Endothelial cell of umbilical vein (primary cell): ENCODE data around the gene SLTM. TPM values are rescaled to one million over a fixed set of nuclear protein-coding genes. Genes with fewer than 3 reads are reported as not detected.
A peak's percentile ranks its signal among the peaks of the same experiment; 100 is the strongest.

Source experiments
- BruUV-seq: library from RNA; stranded (reverse); fragments of 400-500 nt; replicated peaks from 2 replicates; lab custom pipeline; 2021; lab: Mats Ljungman, UMichigan
- CTCF ChIA-PET: fragments of 300-600, 350-600 bp; sonication (Branson Sonifier 250); formaldehyde crosslinking; loops from one replicate; lab custom pipeline; 2021; ENCODE audit warnings: antibody characterized with exemption, inconsistent platforms; lab: Charles Lee
- POLR2A ChIA-PET: fragments of 300-600, 350-600 bp; sonication (Branson Sonifier 250); formaldehyde crosslinking; loops from one replicate; lab custom pipeline; 2021; ENCODE audit warnings: antibody characterized with exemption, inconsistent platforms; lab: Charles Lee
- DNase-seq: peaks from one replicate; pipeline ENCODE4 v3.0.0-alpha.2; 2011; ENCODE audit warnings: low read depth, low spot score
- FAIRE-seq: peaks from 2 replicates; lab custom pipeline; 2011; peaks lifted over from hg19 to GRCh38; lab: Jason Lieb, UNC
- H2AFZ ChIP-seq: 2 replicates; pipeline ENCODE4 v1.6.0; 2012; ENCODE audit warnings: low read depth, low read length, control low read depth, inconsistent platforms
- H3K27ac ChIP-seq: 2 replicates; pipeline ENCODE4 v1.5.1; 2011; ENCODE audit warnings: low read depth, mild to moderate bottlenecking, control low read depth, low read length, moderate library complexity; ENCODE audit not compliant: insufficient read depth
- H3K27me3 ChIP-seq, 2 experiments: 2 replicates each; pipeline versions ENCODE4 v1.6.0 to v1.6.1; 2011; ENCODE audit warnings: low read length in 2 of 2, mixed read lengths in 1 of 2; ENCODE audit not compliant: control insufficient read depth in 2 of 2, insufficient read depth in 2 of 2
- H3K36me3 ChIP-seq, 2 experiments: 2 replicates in 1 of 2; 3 replicates in 1 of 2; pipeline ENCODE4 v1.5.1; 2011; ENCODE audit warnings: low read length in 2 of 2, mild to moderate bottlenecking in 1 of 2, moderate library complexity in 1 of 2; ENCODE audit not compliant: control insufficient read depth in 2 of 2, insufficient read depth in 2 of 2; ENCODE audit errors: extremely low read depth in 1 of 2
- H3K4me1 ChIP-seq: 3 replicates; pipeline ENCODE4 v1.5.1; 2011; ENCODE audit warnings: mild to moderate bottlenecking, low read length; ENCODE audit not compliant: control insufficient read depth, insufficient read depth; ENCODE audit errors: extremely low read depth
- H3K4me2 ChIP-seq: 2 replicates; pipeline ENCODE4 v1.6.1; 2011; ENCODE audit warnings: low read length, control low read depth, mixed read lengths; ENCODE audit not compliant: insufficient read depth
- H3K4me3 ChIP-seq, 3 experiments: fragments of 200-600 bp in 1 of 3; sonication (generic), shearing (Covaris generic) in 1 of 3; replicated peaks in 1 of 3; 2 replicates each; pipeline ENCODE4 v1.5.1; 2011 to 2016; ENCODE audit warnings: control low read depth in 3 of 3, low read length in 3 of 3, mild to moderate bottlenecking in 2 of 3, inconsistent platforms in 1 of 3, low read depth in 1 of 3, moderate library complexity in 1 of 3; ENCODE audit not compliant: insufficient read depth in 1 of 3
- H3K79me2 ChIP-seq: 2 replicates; pipeline ENCODE4 v1.6.0; 2012; ENCODE audit warnings: low read length, inconsistent platforms; ENCODE audit not compliant: control insufficient read depth, insufficient read depth
- H3K9ac ChIP-seq: replicated peaks from 2 replicates; pipeline ENCODE3; 2011; ENCODE audit warnings: low read length, control low read depth; ENCODE audit not compliant: insufficient read depth; ENCODE audit errors: extremely low read depth
- H3K9me1 ChIP-seq: replicated peaks from 3 replicates; pipeline ENCODE4 v1.6.0; 2011; ENCODE audit warnings: mild to moderate bottlenecking, low read length; ENCODE audit not compliant: control insufficient read depth, insufficient read depth; ENCODE audit errors: extremely low read depth
- H3K9me3 ChIP-seq: replicated peaks from 2 replicates; pipeline ENCODE4 v1.5.1; 2012; ENCODE audit warnings: low read length, inconsistent platforms; ENCODE audit not compliant: control insufficient read depth, insufficient read depth
- H4K20me1 ChIP-seq: replicated peaks from 2 replicates; pipeline ENCODE3; 2011; ENCODE audit warnings: mild to moderate bottlenecking, low read length; ENCODE audit not compliant: control insufficient read depth, insufficient read depth; ENCODE audit errors: extremely low read depth
- EZH2 ChIP-seq: IDR thresholded peaks from 2 replicates; pipeline ENCODE4 v1.6.1; 2012; ENCODE audit warnings: borderline replicate concordance, low read depth, mild to moderate bottlenecking, moderate library complexity, low read length, inconsistent platforms; ENCODE audit not compliant: severe bottlenecking
- FOS ChIP-seq: IDR thresholded peaks from 2 replicates; pipeline ENCODE4 v1.6.1; 2011; ENCODE audit warnings: mild to moderate bottlenecking, low read length, moderate library complexity, borderline replicate concordance; ENCODE audit not compliant: insufficient read depth
- GATA2 ChIP-seq: IDR thresholded peaks from 2 replicates; pipeline ENCODE4 v1.7.0; 2011; ENCODE audit warnings: low read depth, mild to moderate bottlenecking, moderate library complexity, mixed read lengths, low read length; ENCODE audit not compliant: insufficient read length, insufficient read depth
- JUN ChIP-seq: IDR thresholded peaks from 2 replicates; pipeline ENCODE4 v1.6.1; 2011; ENCODE audit warnings: borderline replicate concordance, low read depth; ENCODE audit not compliant: insufficient read length, insufficient read depth
- MYC ChIP-seq: IDR thresholded peaks from one replicate; pipeline ENCODE4 v1.6.1; 2011; ENCODE audit warnings: mild to moderate bottlenecking, low read depth, low read length
- POLR2A ChIP-seq: IDR thresholded peaks from 2 replicates; pipeline ENCODE4 v1.6.1; 2012; ENCODE audit warnings: low read depth, mild to moderate bottlenecking, control low read depth, low read length
- POLR2AphosphoS5 ChIP-seq: IDR thresholded peaks from 2 replicates; pipeline ENCODE4 v1.6.1; 2012; ENCODE audit warnings: low read depth, mild to moderate bottlenecking, control low read depth, low read length, moderate library complexity; ENCODE audit not compliant: insufficient read depth
- dilution Hi-C: fragments of 300-500 bp; cut with MboI; formaldehyde crosslinking; loops from one replicate; pipeline ENCODE4 v1.15.0; 2019; ENCODE audit warnings: low sequenced_read_pairs; ENCODE audit not compliant: extremely low pct_ligation_motif_present
- intact Hi-C: fragments of 100-400 bp; cut with micrococcal nuclease; formaldehyde crosslinking; loops from one replicate; pipeline ENCODE4 v1.10.0; 2022
- polyA plus RNA-seq, 4 experiments: library from polyadenylated mRNA; depleted of rRNA in 3 of 4; stranded (reverse) in 3 of 4; unstranded in 1 of 4; fragments of >200 nt; gene quantifications; 2 replicates each; pipeline versions ENCODE4 v1.2.1 to v1.2.3, GENCODE V29; 2011 to 2012; ENCODE audit warnings: missing spikeins in 1 of 4
- total RNA-seq: library from RNA; stranded (reverse); gene quantifications from 2 replicates; pipeline ENCODE4 v1.2.3, GENCODE V29; 2021
- TF ChIP-seq, protein P1 (sequence below), 2 donors: IDR thresholded peaks; 1 replicate in 1 of 2; 2 replicates in 1 of 2; pipeline ENCODE4 v1.5.1; 2011; ENCODE audit warnings: low read length in 2 of 2, mild to moderate bottlenecking in 2 of 2, moderate library complexity in 2 of 2, control low read depth in 1 of 2, inconsistent platforms in 1 of 2, low read depth in 1 of 2; ENCODE audit not compliant: insufficient read depth in 1 of 2; ENCODE audit errors: extremely low read depth in 1 of 2
- TF ChIP-seq, protein P2 (sequence below): IDR thresholded peaks from 2 replicates; pipeline ENCODE4 v1.6.1; 2011; ENCODE audit not compliant: insufficient read depth, insufficient read length

Gene SLTM
- total and polyA plus RNA-seq, 2 donors (not counting 3 experiments of a cell fraction or from before 2014, with no cell fraction given), result 28.1 to 93.0 TPM

DNA sequence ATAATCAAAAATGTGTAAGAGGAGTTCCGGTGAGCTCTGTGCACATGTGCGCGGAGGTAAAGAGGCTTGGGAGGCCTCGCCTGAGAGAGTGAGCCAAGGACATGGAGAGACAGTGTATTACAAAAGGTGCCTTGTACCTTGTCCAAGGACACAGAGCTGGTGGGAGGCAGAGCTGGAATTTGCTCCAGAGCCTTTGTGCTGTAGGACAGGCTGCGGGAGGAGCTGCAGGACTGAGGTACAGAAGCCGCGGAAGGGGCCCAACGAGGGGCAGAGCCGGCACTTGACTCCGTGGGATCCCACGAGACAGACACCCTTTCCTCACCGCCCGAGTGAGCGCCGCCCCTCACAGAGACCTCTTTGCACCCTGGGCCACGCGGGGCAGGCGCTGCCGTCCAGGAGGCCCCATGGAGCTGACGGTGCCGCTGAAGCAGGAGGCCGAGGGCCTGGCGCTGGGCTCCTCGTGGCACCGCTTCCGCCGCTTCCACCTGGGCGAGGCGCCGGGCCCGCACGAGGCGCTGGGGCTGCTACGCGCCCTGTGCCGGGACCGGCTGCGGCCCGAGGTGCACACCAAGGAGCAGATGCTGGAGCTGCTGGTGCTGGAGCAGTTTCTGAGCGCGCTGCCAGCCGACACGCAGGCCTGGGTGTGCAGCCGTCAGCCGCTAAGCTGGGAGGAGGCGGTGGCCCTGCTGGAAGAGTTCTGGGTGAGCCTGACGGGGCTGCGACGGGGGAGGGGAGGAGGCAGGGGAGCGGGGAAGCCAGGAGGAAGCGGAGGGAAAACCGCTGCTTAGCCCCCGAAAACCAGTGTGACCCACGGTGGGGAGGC, 68.7 kb downstream of the SLTM start:
- no peaks in the 10 kb centered on the region for H3K9me3 ChIP-seq
- FAIRE-seq, result no peak

More for the DNA sequence above, 68.7 kb downstream of the SLTM start:
- DNase-seq, result no peak
- Histone ChIP-seq H3K4me1 (no peaks in the 10 kb centered on the region), H3K27me3 (no peaks in the 10 kb centered on the region), H3K9ac (no peak overlapping the region), H3K36me3 (no peaks in the 10 kb centered on the region), H3K4me3 (peak overlapping the region in 1 of 3 experiments; percentile 7), H3K79me2 (no peaks in the 10 kb centered on the region), H2AFZ (peak overlapping the region; percentile 83), H3K4me2 (no peak overlapping the region), H4K20me1 (no peaks in the 10 kb centered on the region), H3K9me1 (no peaks in the 10 kb centered on the region), H3K27ac (no peak overlapping the region)
- CTCF ChIA-PET, result interaction anchor here (0.6 to 1.3 kb wide), 5 partner anchors 25 to 1916 kb away, joined by 3 to 4 read pairs (median 3); no protein-coding TSS in a partner anchor
- POLR2A ChIA-PET, result no interaction called here
- dilution Hi-C loops (no loop called here), intact Hi-C loops (no loop called here)
- no TSS peak for BruUV-seq
- TF ChIP-seq POLR2A, result no peak
- TF ChIP-seq, protein P1, sequence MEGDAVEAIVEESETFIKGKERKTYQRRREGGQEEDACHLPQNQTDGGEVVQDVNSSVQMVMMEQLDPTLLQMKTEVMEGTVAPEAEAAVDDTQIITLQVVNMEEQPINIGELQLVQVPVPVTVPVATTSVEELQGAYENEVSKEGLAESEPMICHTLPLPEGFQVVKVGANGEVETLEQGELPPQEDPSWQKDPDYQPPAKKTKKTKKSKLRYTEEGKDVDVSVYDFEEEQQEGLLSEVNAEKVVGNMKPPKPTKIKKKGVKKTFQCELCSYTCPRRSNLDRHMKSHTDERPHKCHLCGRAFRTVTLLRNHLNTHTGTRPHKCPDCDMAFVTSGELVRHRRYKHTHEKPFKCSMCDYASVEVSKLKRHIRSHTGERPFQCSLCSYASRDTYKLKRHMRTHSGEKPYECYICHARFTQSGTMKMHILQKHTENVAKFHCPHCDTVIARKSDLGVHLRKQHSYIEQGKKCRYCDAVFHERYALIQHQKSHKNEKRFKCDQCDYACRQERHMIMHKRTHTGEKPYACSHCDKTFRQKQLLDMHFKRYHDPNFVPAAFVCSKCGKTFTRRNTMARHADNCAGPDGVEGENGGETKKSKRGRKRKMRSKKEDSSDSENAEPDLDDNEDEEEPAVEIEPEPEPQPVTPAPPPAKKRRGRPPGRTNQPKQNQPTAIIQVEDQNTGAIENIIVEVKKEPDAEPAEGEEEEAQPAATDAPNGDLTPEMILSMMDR (IDR thresholded peaks at IDR 0.05; ENCODE audit: extremely low read depth in 1 of 2, insufficient read depth in 1 of 2, low read depth in 1 of 2, low read length in 2 of 2), result no peak
- no peak for TF ChIP-seq FOS
- no peak for TF ChIP-seq MYC
- no peak for TF ChIP-seq JUN
- TF ChIP-seq, protein P2, sequence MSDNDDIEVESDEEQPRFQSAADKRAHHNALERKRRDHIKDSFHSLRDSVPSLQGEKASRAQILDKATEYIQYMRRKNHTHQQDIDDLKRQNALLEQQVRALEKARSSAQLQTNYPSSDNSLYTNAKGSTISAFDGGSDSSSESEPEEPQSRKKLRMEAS, result no peak
- no peak for TF ChIP-seq GATA2
- TF ChIP-seq POLR2AphosphoS5, result no peak
- TF ChIP-seq EZH2, result no peak
